ENCODE measurements around the gene FEV. TPM values are rescaled to one million over a fixed set of nuclear protein-coding genes. Genes with fewer than 3 reads are reported as not detected.

The FEV gene
- total RNA-seq, 1 donor from 2014 or later = not detected

DNA sequence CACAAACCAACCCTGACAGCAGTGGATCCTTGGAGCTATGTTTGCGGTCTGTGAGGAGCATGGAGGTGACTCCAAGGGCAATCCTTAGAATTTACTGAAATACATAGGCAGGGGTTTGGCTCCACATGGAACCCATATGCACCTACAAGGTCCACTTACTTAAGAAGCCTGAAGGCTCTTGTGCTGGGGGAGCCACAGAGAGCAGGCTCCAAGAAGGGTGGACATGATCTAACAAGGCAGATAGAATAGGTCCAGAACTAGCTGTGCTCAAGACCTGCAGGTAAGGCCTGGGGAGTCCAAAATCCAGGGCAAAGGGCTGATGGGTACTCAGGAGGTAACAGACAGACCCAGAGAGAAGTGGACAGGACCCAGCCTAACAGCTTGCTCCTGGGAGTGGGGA lies 26.7 kb downstream of the FEV start:
- no peaks in the 10 kb centered on the region for H3K9me3 ChIP-seq
- H3K27ac ChIP-seq = no peak overlapping the region
- DNase-seq = no peak
- H3K27me3 ChIP-seq (ENCODE audit: low read depth) = peaks cover 64% of the 10 kb centered on the region
- no peak for ATAC-seq
- H3K4me1 ChIP-seq = peaks cover 8% of the 10 kb centered on the region
- H3K36me3 ChIP-seq = no peaks in the 10 kb centered on the region
- TF ChIP-seq CTCF (IDR thresholded peaks at IDR 0.05) = no peak
- intact Hi-C loops (cut with DNase I) = no loop called here
- no peak overlapping the region for H3K4me3 ChIP-seq

GRCh38 chr2:218957671-218958070 lies 27.3 kb downstream of the FEV start:
- Histone ChIP-seq H3K27me3 (ENCODE audit: low read depth) (peaks cover 58% of the 10 kb centered on the region), H3K36me3 (no peaks in the 10 kb centered on the region), H3K4me1 (peaks cover 8% of the 10 kb centered on the region), H3K4me3 (no peak overlapping the region), H3K9me3 (no peaks in the 10 kb centered on the region), H3K27ac (no peak overlapping the region)
- no peak for DNase-seq
- ATAC-seq = no peak
- no peak for TF ChIP-seq CTCF (IDR thresholded peaks at IDR 0.05)
- intact Hi-C loops (cut with DNase I) = no loop called here

GRCh38 chr2:218956039-218956438 lies 28.9 kb downstream of the FEV start:
- DNase-seq (no peak), ATAC-seq (no peak)
- H3K9me3 ChIP-seq = no peaks in the 10 kb centered on the region
- intact Hi-C loops (cut with DNase I) = no loop called here
- no peak overlapping the region for H3K27ac ChIP-seq
- no peak for TF ChIP-seq CTCF (IDR thresholded peaks at IDR 0.05)
- H3K36me3 ChIP-seq = no peaks in the 10 kb centered on the region
- H3K27me3 ChIP-seq (ENCODE audit: low read depth) = peaks cover 42% of the 10 kb centered on the region
- peaks cover 8% of the 10 kb centered on the region for H3K4me1 ChIP-seq
- H3K4me3 ChIP-seq = no peak overlapping the region

GRCh38 chr2:218954541-218955300 lies 30.3 kb downstream of the FEV start:
- Histone ChIP-seq H3K27me3 (ENCODE audit: low read depth) (peaks cover 34% of the 10 kb centered on the region), H3K4me3 (no peak overlapping the region), H3K4me1 (no peaks in the 10 kb centered on the region), H3K9me3 (no peaks in the 10 kb centered on the region), H3K36me3 (no peaks in the 10 kb centered on the region), H3K27ac (no peak overlapping the region)
- TF ChIP-seq CTCF (IDR thresholded peaks at IDR 0.05) = no peak
- intact Hi-C loops (cut with DNase I) = no loop called here
- DNase-seq = no peak
- no peak for ATAC-seq

DNA sequence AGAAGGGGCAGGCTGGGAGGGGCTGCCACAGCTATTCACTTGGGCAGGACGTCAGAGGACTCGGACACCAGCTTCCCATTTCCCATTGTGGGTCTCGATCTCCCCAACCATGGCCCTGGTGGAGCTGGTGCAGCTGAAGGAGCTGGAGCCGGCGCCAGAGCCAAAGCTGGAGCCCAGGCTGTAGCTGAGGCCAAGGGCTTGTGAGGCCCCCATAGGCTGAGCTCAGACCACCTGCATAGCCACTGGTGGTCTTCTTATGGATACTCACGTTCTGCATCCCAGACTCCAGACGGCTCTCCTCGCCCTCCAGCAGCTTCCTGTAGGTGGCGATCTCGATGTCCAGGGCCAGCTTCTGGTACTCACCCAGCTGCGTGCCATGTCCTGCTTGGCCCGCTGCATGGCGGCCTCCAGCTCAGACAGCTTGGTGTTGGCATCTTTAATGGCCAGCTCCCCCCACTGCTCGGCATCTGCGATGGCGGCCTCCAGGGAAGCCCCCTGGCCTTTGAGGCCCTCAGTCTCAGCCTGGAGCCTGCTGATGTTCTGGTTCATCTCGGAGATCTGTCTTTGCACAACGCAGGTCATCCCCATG lies 31.5 kb downstream of the FEV start:
- no peak for TF ChIP-seq CTCF (IDR thresholded peaks at IDR 0.05)
- DNase-seq (no peak), ATAC-seq (no peak)
- Histone ChIP-seq H3K27me3 (ENCODE audit: low read depth) (peaks cover 26% of the 10 kb centered on the region), H3K36me3 (no peaks in the 10 kb centered on the region), H3K9me3 (no peaks in the 10 kb centered on the region), H3K4me3 (no peak overlapping the region), H3K4me1 (no peaks in the 10 kb centered on the region), H3K27ac (no peak overlapping the region)
- intact Hi-C loops (cut with DNase I) = no loop called here
